Hindlimb muscle (tissue), 1 donor: ENCODE results near the gene CKMT1B. TPM values are rescaled to one million over a fixed set of nuclear protein-coding genes. Genes with fewer than 3 reads are reported as not detected.
"Not testable (repeated sequence)": the region's sequence is repeated elsewhere in the genome, so short reads cannot be mapped to it uniquely, and the experiment has no call there.

Experiments used
- DNase-seq: peaks from one replicate; pipeline ENCODE4 v3.0.0-alpha.2; 2013
- polyA plus RNA-seq: library from polyadenylated mRNA; unstranded; fragments of 120-200 nt; gene quantifications from one replicate; pipeline ENCODE4 v1.2.1, GENCODE V29; 2013; ENCODE audit not compliant: insufficient read length

Gene CKMT1B
- polyA plus RNA-seq: not detected

DNA sequence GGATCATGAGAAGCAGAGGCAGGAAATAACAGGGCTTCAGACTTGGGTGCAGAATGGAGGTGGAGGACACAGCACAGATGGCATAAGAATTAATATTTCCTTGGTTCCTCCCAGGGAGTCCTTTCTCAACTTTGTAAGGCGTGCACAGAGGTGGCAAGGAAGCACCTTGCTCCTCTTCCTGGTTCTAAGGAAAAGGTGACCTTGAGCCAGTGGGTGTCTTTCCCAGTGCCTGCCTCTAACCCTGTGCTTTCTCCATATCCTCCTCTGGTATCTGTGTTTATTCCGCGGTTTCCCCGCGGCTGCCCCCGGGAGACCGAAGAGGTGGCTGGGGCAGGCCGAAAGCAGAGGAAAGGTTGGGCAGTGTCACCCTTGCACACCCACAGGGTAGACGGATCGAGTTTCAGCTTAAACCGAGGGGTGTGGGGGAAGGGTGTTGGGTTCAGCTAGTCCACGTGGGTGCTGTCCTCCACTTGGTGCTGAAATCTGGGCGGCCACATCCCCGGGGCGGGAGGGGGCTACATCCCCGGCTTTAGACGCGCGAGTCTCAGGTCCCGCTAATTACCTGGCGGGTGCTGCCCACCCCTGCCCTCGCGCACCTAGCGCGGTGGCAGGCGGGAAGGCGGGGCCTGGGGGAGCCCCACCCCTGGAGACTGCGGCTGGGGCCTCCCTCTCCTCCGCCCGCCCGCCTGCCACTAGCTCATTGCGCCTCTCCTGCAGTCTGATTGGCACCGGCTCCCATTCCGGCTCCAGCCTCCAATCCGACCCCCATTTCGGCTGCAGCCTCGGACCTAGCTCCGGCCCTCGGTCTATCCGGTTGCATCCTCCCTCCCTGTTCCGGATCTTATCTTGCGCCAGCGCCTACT lies at the start of gene CKMT1B:
Gene CKMT1B, plus strand, starts transcription at position 700 of the 863 bp plus-strand sequence. CDS start 192 bp downstream, outside the sequence.
- DNase-seq: not testable (repeated sequence)

DNA sequence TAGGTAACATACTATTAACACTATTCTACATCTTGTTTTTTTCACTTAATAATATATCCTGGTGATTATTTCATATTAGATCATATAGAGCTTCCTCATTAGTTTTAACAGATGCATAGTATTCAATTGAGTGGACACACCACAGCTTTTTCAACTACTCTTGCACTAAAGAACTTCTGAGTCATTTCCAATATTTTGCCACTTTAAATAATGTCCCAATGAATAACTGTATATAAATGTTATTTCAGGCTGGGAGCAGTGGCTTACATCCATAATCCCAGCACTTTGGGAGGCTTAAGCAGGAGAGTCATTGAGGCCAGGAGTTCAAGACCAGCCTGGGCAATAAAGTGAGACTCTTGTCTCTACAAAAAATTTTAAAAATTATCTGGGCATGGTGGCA lies 49.6 kb upstream of the CKMT1B start:
- DNase-seq: no peak

DNA sequence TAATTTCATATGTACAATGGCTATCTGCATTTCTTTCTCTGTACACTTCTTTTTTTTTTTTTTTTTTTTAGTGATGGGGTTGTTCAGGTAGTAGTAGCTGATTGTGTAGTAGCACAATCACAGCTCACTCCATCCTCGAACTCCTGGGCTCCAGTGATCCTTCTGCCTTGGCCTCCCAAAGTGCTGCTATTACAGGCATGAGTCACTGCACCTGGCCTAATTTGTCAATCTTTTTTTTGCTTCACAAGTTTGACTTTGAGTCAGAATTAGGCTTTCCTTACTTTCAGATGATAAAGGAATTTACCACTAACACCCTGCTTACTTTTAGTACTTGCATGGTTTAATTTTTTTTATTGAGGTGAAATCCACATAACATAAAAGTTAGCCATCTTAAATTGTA lies 48.4 kb upstream of the CKMT1B start:
- DNase-seq: no peak

DNA sequence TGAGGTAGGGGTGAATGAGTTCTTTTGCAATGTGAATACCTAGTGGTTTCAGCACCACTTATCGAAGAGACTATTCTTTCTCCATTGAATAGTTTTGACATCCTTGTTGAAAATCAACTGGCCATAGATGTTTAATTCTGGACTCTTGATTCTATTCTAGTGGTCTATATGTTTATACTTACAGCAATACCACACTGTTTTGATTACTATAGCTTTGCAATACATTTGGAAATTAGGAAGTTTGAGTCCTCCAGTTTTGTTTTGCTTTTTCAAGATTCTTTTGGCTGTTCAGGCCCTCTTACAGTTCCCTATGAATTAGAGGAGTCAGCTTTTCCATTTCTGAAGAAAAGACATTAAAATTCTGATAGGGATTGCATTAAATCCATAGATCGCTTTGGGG lies 46.3 kb upstream of the CKMT1B start:
- no peak for DNase-seq

DNA sequence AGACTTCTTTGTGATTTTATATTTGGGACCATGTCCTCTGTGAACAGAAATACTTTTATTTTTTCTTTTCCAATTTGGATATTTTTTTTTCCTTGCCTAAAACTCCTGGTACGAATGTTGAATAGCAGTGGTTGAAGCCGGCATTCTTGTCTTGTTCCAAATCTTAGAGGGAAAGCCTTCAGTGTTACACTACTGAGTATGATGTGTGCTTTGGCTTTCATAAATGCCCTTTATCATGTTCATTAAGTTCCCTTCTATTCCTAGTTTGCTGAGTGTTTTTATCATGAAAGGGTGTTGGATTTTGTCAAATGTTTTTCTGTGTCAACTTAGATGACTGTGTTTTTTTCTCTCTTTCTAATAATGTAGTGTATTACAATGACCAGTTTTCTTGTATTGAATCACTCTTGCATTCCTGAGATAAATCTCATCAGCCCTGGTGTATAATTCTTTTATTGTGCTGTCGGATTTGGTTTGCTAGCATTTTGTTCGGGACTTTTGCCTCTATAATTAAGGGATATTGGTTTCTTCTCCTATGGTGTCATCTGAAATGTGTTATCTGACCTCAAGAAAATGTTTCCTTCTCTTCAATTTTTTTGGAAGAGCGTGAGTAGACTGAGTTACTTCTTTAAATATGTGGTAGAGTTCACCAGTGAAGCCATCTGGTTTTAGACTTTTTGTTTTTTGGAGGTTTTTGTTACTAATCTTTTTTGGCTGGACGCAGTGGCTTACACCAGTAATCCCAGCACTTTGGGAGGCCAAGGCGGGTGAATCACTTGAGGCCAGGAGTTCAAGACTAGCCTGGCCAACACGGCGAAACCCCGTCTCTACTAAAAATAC lies 43.1 kb upstream of the CKMT1B start:
- DNase-seq: no peak

DNA sequence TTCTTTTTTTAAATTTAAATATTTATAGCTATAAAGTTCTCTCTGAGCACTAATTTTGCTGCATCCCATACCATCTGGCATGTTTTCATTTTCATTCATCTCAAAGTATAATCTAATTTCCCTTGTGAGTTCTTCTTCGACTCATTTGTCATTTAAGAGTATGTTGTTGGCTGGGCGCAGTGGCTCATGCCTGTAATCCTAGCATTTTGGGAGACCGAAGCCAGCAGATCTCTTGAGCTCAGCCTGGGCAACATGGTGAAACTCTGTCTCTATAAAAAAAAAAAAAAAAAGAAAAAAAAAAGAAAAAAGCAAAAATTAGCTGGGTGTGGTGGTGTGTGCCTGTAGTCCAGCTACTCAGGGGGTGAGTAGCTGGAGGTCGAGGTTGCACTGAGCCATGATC lies 41.6 kb upstream of the CKMT1B start:
- DNase-seq: no peak

DNA sequence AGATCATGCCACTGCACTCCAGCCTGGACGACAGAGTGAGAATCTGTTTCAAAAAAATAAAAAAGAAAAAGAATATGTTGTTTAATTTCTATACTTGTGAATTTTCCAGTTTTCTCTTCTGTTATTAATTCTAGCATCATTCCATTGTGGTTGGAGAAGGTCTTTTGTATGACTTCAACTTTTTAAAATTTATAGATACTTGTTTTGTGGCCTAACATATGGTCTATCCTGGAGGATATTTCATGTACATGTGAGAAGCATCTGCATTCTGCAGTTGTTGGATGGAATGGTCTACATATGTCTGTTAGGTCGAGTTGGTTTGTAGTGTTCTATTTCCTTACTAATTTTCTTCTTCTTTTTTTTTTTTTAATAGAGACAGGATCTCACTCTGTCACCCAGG lies 40.8 kb upstream of the CKMT1B start:
- DNase-seq: no peak

DNA sequence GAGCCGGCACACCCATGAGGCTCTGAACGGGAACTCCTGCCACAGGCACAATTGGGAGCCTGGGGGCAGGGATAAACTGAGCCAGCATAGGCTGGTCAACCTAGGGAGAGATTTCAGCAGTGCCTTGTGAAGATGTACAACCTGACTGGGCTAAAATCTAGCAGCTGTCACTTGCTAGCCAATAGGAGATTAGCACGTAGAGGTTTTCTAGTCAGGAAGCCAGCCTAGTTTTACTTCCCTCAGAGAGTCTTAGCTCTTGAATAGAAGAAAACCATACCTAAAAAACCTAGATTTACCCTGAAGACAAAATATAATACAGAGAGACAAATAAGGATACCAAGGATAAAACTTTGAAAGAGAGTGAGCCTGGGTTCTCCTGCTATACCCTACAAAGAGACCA lies 31.1 kb upstream of the CKMT1B start:
- DNase-seq: not testable (repeated sequence)

DNA sequence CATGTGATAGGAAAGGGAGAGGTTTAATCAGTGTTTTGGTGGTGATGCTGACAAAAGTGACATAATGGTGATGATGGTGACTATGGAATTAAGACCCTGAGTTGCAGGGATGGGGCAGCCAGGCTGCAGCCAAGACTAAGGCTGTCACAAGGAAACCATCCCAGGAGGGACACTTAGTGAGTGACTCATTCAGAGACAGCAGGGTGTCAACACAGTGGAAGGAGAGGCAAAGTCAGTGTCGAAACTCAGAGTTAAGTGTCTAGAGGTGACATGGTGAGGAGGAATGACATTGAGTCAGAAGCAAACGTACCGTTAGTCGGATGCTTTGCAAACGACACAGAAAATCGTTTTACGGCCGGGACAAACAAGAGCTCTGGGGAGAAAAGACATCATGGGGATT lies 30.0 kb upstream of the CKMT1B start:
- not testable (repeated sequence) for DNase-seq

DNA sequence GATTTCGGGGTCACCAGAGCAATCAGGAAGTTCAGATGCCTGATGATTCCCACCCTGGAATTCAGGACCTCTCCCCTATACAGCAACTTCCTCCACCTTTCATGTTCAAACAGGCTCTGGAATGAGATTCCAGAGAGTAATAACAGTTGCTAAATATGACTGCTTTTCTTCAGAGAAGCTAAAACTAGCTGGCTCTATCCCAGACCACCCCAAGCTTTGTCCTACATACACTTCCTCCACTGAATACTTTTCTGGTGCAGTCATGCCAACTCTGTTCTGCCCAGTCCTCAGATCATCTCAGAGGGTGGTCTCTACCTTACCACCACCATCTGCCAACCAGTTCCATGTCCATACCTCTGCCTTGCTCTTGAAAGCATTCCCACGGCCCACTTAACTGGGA lies 27.2 kb upstream of the CKMT1B start:
- DNase-seq: not testable (repeated sequence)

DNA sequence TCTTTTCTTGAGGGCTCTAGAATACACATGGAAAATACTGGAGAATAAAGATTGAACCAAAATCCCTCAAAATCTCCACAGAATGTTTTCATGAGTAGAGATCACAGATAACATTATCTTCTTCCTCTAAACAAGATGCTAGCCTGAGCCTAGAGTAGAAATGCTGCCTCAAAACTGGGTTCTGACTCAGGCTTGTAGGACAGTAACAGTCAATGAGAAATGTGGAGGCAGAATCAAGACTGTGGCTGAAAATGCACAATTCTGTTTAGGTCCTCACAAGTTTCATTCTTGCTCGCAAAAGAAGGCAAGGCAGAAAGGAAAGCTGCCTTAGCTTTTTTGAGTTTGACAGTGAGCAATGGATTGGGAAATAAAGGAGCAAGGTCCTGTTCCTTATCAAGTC lies 19.2 kb upstream of the CKMT1B start:
- DNase-seq: not testable (repeated sequence)

DNA sequence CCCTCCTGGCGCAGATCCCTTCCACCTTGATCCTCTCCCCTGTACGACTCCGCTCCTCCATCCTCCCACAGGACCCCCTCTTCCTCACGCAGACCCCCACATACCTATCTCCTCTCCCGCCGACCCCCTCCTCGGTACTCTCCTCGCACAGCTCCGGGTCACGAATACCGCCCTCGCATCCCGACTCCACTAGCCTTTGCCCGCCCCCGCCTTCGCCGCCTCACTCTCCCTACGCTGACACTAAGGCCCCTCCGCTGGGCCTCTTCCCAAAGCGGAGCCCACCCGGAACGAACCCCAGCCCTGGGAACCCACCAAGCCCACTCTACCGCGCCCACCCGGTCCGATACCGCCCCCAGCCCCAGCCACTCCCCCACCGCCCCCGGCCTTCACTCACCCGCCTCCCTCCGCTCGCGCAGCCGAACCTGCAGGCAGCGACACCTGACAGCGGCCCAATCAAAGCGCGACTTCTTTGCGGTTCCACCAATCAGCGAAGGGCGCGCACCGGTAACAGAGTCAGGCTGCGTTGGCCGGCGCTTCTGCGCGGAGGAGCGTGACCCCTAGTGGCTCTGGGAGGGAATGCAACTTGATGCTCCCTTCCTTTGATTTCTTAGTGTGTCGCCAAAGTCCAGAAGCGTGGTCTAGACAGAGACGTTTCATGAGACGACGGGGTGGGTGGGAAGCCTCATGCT lies 3.9 kb upstream of the CKMT1B start, which contains the start of gene PPIP5K1:
Gene PPIP5K1, minus strand, starts transcription at position 431 of the 689 bp plus-strand sequence. CDS start 5,704 bp downstream, outside the sequence.
- DNase-seq: not testable (repeated sequence)

DNA sequence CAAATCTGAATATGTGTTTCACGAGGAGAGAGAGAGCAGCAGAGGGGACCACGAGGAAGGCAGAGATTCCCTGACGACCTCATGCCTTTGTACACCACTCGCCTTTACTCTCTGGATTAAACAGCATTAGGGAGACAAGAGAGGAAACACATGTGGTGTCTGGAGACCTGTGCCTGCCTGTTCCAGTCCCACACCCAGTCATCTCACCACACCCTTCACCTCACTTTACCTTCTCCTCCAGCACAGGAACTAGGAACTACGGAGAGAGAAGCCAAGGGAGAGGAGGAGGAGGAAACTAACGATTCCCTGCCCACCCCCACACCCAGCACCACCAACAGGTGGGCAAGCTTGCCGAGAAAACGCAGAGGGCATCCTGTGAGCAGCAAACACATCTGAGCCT lies 986 bp upstream of the CKMT1B start:
- DNase-seq: not testable (repeated sequence)

DNA sequence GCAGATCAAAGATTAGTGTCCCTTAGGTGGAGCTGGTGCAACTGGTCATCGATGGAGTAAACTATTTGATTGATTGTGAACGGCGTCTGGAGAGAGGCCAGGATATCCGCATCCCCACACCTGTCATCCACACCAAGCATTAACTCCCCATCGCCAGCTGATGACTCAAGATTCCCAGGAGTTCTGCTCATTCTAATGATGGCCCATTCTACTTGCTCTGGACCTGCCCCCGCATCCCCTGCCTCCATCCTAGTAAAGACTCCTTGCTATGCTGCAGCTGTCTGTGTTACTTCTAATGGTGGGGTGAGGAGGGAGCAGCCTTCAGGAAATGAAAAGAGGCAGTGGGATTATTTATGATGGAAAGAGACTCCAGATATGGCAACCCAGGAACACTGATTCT lies 5.3 kb downstream of the CKMT1B start:
- DNase-seq: not testable (repeated sequence)

DNA sequence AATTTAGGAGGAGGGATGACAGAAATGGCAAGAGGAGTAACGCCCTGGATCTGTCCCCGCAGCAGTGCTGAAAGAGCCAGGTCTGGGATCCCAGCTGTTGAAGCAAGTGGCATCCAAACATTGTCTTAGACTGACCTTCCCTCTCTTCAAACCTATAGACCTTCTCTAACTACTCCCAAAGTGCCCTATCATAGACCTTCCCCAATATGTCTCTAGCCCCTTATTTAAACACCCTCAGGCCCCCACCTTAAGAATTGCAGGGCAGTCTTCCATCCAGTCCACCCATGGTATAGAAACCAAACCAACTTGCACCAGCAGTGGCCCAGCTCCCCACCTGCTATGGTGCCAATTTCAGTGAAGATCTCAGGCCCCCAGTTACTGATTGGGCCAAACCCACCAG lies 6.4 kb downstream of the CKMT1B start:
- not testable (repeated sequence) for DNase-seq

DNA sequence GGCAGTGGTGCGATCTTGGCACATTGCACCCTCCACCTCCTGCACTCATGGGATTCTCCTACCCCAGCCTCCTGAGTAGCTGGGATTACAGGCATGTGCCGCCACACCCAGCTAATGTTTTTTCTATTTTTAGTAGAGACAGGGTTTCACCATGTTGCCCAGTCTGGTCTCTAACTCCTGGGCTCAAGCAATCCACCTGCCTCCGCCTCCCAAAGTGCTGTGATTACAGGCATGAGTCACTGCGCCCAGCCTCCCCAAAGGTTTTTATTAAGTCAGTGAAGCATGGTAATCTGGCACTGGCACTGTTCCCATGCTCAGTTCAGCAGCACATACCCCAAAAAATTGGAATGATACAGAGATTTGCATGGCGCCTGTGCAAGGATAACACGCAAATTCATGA lies 8.4 kb downstream of the CKMT1B start:
- peak; percentile 16 for DNase-seq

DNA sequence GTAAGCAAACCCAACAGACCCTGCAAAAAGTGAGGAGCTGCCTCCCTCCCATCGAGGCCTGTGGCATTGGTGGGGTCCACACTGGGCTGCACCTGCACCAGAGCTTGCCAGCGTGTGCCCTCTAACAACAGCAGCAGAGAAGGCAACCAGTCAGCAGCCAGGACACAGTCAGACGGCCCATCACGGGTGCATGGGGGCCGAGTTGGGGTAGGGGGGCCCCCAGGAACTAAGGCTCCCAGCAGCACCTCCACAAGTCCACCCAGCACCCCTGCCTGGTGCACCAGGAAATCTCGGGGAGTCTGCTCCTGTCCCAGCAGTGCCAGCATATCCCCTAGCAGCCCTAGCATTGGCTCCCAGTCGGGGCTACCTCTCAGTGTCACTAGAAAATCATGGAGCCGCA lies 23.9 kb downstream of the CKMT1B start:
- not testable (repeated sequence) for DNase-seq

DNA sequence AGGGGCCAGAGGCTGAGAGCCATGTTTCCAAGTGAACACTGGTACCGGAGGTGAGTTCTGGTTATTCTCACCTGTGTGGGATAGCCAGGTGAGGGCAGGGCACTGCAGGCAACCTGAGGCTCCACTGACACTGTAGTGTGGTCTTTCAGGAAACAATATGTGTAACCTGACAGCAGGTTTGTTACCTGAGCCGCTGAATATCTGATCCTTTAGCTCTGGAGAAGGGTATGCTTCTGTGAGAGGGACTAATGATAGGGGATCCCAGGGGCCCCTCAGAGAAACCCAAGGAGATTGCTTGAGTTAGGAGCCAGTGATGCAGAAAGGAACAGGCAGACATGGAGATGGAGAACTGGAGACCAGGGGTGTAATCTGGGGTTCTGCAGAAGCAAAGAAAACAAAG lies 24.9 kb downstream of the CKMT1B start, which contains the start of gene STRC:
Gene STRC, minus strand, starts transcription at position 101 of the 400 bp plus-strand sequence. Its CDS starts 78 bp downstream, at position 23.
- DNase-seq: not testable (repeated sequence)

DNA sequence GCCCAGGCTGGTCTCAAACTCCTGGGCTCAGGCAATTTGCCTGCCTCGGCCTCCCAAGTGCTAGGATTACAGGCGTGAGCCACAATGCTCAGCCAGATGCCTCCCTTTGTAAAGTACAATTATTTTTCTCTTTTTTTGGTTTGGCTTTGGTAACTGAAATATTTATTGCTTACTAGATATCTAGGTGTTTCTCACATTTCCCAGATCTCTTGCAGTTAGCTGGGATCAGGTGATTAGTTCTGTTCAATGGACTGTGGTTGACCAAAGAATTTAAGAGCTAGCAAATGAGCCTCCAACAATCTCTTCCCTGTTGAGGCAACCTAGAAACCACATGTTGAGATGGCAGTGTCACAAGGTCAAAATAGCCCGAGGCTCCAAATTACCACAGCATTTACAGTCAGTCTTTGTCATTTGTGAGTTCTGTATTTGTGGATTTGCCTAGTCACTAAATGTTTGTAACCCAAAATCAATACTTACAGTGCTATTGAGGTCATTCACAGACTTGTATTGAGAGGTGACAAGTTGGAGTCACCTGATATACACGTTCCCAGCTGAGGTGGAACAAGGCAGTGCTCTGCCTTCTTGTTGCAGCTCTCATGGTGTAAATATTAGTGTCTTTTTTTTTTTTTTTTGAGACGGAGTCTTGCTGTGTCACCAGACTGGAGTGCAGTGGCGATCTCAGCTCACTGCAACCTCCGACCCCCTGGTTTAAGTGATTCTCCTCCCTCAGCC lies 28.4 kb downstream of the CKMT1B start:
- DNase-seq: not testable (repeated sequence)

DNA sequence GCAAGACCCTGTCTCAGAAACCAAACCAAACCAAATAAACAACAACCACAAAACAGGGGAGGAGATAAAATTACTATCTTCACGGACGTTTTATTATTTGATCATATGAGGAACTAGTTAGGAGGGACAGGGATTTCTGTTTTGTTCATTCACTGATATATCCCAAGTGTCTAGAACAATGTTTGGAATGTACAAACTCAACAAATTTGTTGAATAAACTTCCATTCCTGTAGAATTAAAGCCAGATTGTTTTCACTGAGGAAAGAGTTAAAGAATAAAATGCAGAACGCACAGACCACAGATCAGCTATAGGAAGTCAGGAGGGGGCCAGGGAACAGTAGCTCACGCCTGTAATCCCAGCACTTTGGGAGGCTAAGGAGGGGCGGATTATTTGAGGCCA lies 31.3 kb downstream of the CKMT1B start:
- DNase-seq: no peak

DNA sequence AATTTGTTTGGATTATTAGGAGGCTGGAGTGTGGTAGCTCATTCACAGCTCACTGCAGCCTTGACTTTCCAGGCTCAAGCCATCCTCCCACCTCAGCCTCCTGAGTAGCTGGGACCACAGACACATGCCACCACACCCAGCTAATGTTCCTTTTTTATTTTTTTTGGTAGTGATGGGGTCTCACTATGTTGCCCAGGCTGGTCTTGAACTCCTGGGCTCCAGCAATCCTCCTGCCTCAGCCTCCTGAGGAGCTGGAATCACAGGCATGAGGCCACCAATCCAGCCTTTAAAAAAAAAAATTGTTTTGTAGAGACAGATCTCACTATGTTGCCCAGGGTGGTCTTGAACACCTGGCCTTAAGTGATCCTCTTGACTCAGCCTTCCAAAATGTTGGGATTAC lies 33.1 kb downstream of the CKMT1B start:
- not testable (repeated sequence) for DNase-seq
